Activated CD4-positive, alpha-beta memory T cell treated with anti-CD3 and anti-CD28 coated beads for 36 hours (primary cell): ENCODE data around the gene EXOC2. TPM values are rescaled to one million over a fixed set of nuclear protein-coding genes. Genes with fewer than 3 reads are reported as not detected.
A peak's percentile ranks its signal among the peaks of the same experiment; 100 is the strongest.

Experiments used
- CTCF ChIA-PET: fragments of 350-600 bp; sonication (Branson Sonifier 250); formaldehyde crosslinking; loops from one replicate; lab custom pipeline; 2021; ENCODE audit warnings: antibody characterized with exemption, inconsistent platforms; lab: Charles Lee
- POLR2A ChIA-PET: fragments of 350-600 bp; sonication (Branson Sonifier 250); formaldehyde crosslinking; loops from one replicate; lab custom pipeline; 2021; ENCODE audit warnings: antibody characterized with exemption; lab: Charles Lee
- DNase-seq: peaks from one replicate; pipeline ENCODE4 v3.0.0-alpha.2; 2020
- H3K27ac Mint-ChIP-seq: one replicate; pipeline ENCODE4 v1.8.0; 2021; ENCODE audit warnings: mixed read lengths
- H3K27me3 Mint-ChIP-seq: one replicate; pipeline ENCODE4 v1.8.0; 2021; ENCODE audit warnings: mixed read lengths
- H3K36me3 Mint-ChIP-seq: one replicate; pipeline ENCODE4 v1.8.0; 2021; ENCODE audit warnings: mixed read lengths
- H3K4me1 Mint-ChIP-seq: one replicate; pipeline ENCODE4 v1.8.0; 2021; ENCODE audit warnings: low read depth, mixed read lengths
- H3K4me3 Mint-ChIP-seq: one replicate; pipeline ENCODE4 v1.8.0; 2021; ENCODE audit warnings: mild to moderate bottlenecking, mixed read lengths
- H3K9me3 Mint-ChIP-seq: one replicate; pipeline ENCODE4 v1.8.0; 2021; ENCODE audit warnings: mixed read lengths
- intact Hi-C: fragments of 100-400 bp; cut with micrococcal nuclease; formaldehyde crosslinking; loops from one replicate; pipeline ENCODE4 v1.15.1; 2023
- total RNA-seq, 2 experiments: library from RNA; stranded (reverse); gene quantifications; one replicate each; pipeline ENCODE4 v1.2.3, GENCODE V29; 2021

Gene EXOC2
- total RNA-seq, 2 experiments from 2014 or later = 40.5 to 42.3 TPM

GRCh38 chr6:506508-506907 is 186.4 kb downstream of the EXOC2 start:
- Mint-ChIP-seq H3K4me1 (peaks cover 95% of the 10 kb centered on the region), H3K27me3 (no peaks in the 10 kb centered on the region), H3K27ac (peak overlapping the region; percentile 100), H3K9me3 (no peaks in the 10 kb centered on the region), H3K36me3 (peaks cover 24% of the 10 kb centered on the region), H3K4me3 (peak overlapping the region; percentile 30)
- ChIA-PET CTCF (no interaction called here), POLR2A (no interaction called here)
- intact Hi-C loops = loop anchor here (1.0 to 5.0 kb wide), 6 partner anchors 8 to 281 kb away; partner anchors contain the start of gene DUSP22
- peak; percentile 76 for DNase-seq

- no peaks in the 10 kb centered on the region for H3K9me3 Mint-ChIP-seq
- POLR2A ChIA-PET = interaction anchor here (0.8 to 3.8 kb wide), 2 partner anchors 14 to 113 kb away, joined by 4 to 46 read pairs; partner anchors contain the start of gene IRF4
- CTCF ChIA-PET = interaction anchor here (1.1 kb wide), 1 partner anchor 19 kb away, joined by 3 read pairs; no protein-coding TSS in a partner anchor
- H3K4me3 Mint-ChIP-seq = no peak overlapping the region
- H3K36me3 Mint-ChIP-seq = peaks cover 19% of the 10 kb centered on the region
- no peak for DNase-seq
- peaks cover 90% of the 10 kb centered on the region for H3K4me1 Mint-ChIP-seq
- intact Hi-C loops = loop anchor here (5.0 kb wide), 1 partner anchor 213 kb away; the partner anchor contains the start of gene DUSP22
- H3K27ac Mint-ChIP-seq = peak overlapping the region; percentile 100
- no peaks in the 10 kb centered on the region for H3K27me3 Mint-ChIP-seq
Measured at GRCh38 chr6:505374-505773, 187.6 kb downstream of the EXOC2 start.

GRCh38 chr6:504446-504980 is 188.4 kb downstream of the EXOC2 start:
- peaks cover 88% of the 10 kb centered on the region for H3K4me1 Mint-ChIP-seq
- no peaks in the 10 kb centered on the region for H3K27me3 Mint-ChIP-seq
- no peak overlapping the region for H3K4me3 Mint-ChIP-seq
- DNase-seq = no peak
- ChIA-PET CTCF (interaction anchor here (1.1 kb wide), 1 partner anchor 19 kb away, joined by 3 read pairs; no protein-coding TSS in a partner anchor), POLR2A (interaction anchor here (0.8 to 3.8 kb wide), 2 partner anchors 13 to 112 kb away, joined by 4 to 46 read pairs; partner anchors contain the start of gene IRF4)
- peaks cover 19% of the 10 kb centered on the region for H3K36me3 Mint-ChIP-seq
- H3K27ac Mint-ChIP-seq = peak overlapping the region; percentile 100
- H3K9me3 Mint-ChIP-seq = no peaks in the 10 kb centered on the region
- intact Hi-C loops = no loop called here

GRCh38 chr6:503610-504362 is 189.2 kb downstream of the EXOC2 start:
- Mint-ChIP-seq H3K27me3 (no peaks in the 10 kb centered on the region), H3K36me3 (peaks cover 20% of the 10 kb centered on the region), H3K9me3 (no peaks in the 10 kb centered on the region), H3K4me1 (peaks cover 88% of the 10 kb centered on the region), H3K4me3 (no peak overlapping the region), H3K27ac (peak overlapping the region; percentile 100)
- POLR2A ChIA-PET = interaction anchor here (1.2 to 3.8 kb wide), 7 partner anchors 10 to 111 kb away, joined by 4 to 46 read pairs (median 17); partner anchors contain the start of gene IRF4
- intact Hi-C loops = no loop called here
- CTCF ChIA-PET = no interaction called here
- DNase-seq = no peak

- H3K27ac Mint-ChIP-seq = peak overlapping the region; percentile 100
- no peaks in the 10 kb centered on the region for H3K27me3 Mint-ChIP-seq
- no peaks in the 10 kb centered on the region for H3K9me3 Mint-ChIP-seq
- no peak for DNase-seq
- CTCF ChIA-PET = interaction anchor here (0.6 to 1.6 kb wide), 4 partner anchors 13 to 90 kb away, joined by 3 to 7 read pairs (median 3); no protein-coding TSS in a partner anchor
- intact Hi-C loops = loop anchor here (1.0 kb wide), 4 partner anchors 8 to 111 kb away; partner anchors contain the start of gene IRF4
- H3K36me3 Mint-ChIP-seq = peaks cover 24% of the 10 kb centered on the region
- POLR2A ChIA-PET = interaction anchor here (0.7 to 3.8 kb wide), 19 partner anchors 7 to 110 kb away, joined by 3 to 46 read pairs (median 5); partner anchors contain the start of gene IRF4
- peak overlapping the region; percentile 90 for H3K4me3 Mint-ChIP-seq
- H3K4me1 Mint-ChIP-seq = peaks cover 88% of the 10 kb centered on the region
Measured at GRCh38 chr6:502761-503160, 190.2 kb downstream of the EXOC2 start.

- intact Hi-C loops = loop anchor here (1.0 kb wide), 4 partner anchors 8 to 111 kb away; partner anchors contain the start of gene IRF4
- DNase-seq = peak; percentile 86
- Mint-ChIP-seq H3K4me1 (peaks cover 87% of the 10 kb centered on the region), H3K4me3 (peak overlapping the region; percentile 90), H3K9me3 (no peaks in the 10 kb centered on the region), H3K36me3 (peaks cover 28% of the 10 kb centered on the region), H3K27me3 (no peaks in the 10 kb centered on the region), H3K27ac (peak overlapping the region; percentile 100)
- ChIA-PET CTCF (interaction anchor here (0.6 to 1.6 kb wide), 4 partner anchors 12 to 91 kb away, joined by 3 to 7 read pairs (median 3); no protein-coding TSS in a partner anchor), POLR2A (interaction anchor here (0.7 to 3.8 kb wide), 19 partner anchors 8 to 110 kb away, joined by 3 to 46 read pairs (median 5); partner anchors contain the start of gene IRF4)
Measured at GRCh38 chr6:501891-502601, 190.9 kb downstream of the EXOC2 start.

GRCh38 chr6:499617-500016 is 193.3 kb downstream of the EXOC2 start:
- POLR2A ChIA-PET = interaction anchor here (0.6 to 4.4 kb wide), 21 partner anchors 10 to 668 kb away, joined by 3 to 61 read pairs (median 8); partner anchors contain the start of gene IRF4
- intact Hi-C loops = loop anchor here (1.0 to 2.0 kb wide), 8 partner anchors 8 to 311 kb away; no protein-coding TSS in a partner anchor
- Mint-ChIP-seq H3K36me3 (peaks cover 40% of the 10 kb centered on the region), H3K9me3 (no peaks in the 10 kb centered on the region), H3K4me1 (peaks cover 83% of the 10 kb centered on the region), H3K4me3 (peak overlapping the region; percentile 61), H3K27ac (peak overlapping the region; percentile 93), H3K27me3 (no peaks in the 10 kb centered on the region)
- DNase-seq = peak; percentile 65
- CTCF ChIA-PET = interaction anchor here (0.8 to 1.6 kb wide), 4 partner anchors 15 to 110 kb away, joined by 3 to 7 read pairs (median 3); no protein-coding TSS in a partner anchor

- DNase-seq = peak; percentile 83
- peak overlapping the region; percentile 93 for H3K27ac Mint-ChIP-seq
- CTCF ChIA-PET = interaction anchor here (0.9 to 1.6 kb wide), 4 partner anchors 50 to 101 kb away, joined by 3 to 5 read pairs (median 3); no protein-coding TSS in a partner anchor
- intact Hi-C loops = loop anchor here (1.0 to 2.0 kb wide), 10 partner anchors 7 to 310 kb away; no protein-coding TSS in a partner anchor
- H3K4me3 Mint-ChIP-seq = peak overlapping the region; percentile 61
- H3K9me3 Mint-ChIP-seq = no peaks in the 10 kb centered on the region
- peaks cover 34% of the 10 kb centered on the region for H3K36me3 Mint-ChIP-seq
- POLR2A ChIA-PET = interaction anchor here (0.8 to 4.4 kb wide), 20 partner anchors 10 to 108 kb away, joined by 3 to 61 read pairs (median 9); partner anchors contain the start of gene IRF4
- no peaks in the 10 kb centered on the region for H3K27me3 Mint-ChIP-seq
- H3K4me1 Mint-ChIP-seq = peaks cover 83% of the 10 kb centered on the region
Measured at GRCh38 chr6:498795-499231, 194.1 kb downstream of the EXOC2 start.

- Mint-ChIP-seq H3K9me3 (peaks cover 5% of the 10 kb centered on the region), H3K4me1 (peaks cover 83% of the 10 kb centered on the region), H3K36me3 (peaks cover 36% of the 10 kb centered on the region), H3K4me3 (peak overlapping the region; percentile 62), H3K27ac (peak overlapping the region; percentile 93), H3K27me3 (no peaks in the 10 kb centered on the region)
- intact Hi-C loops = no loop called here
- DNase-seq = no peak
- ChIA-PET CTCF (interaction anchor here (0.9 to 1.8 kb wide), 4 partner anchors 11 to 88 kb away, joined by 3 to 5 read pairs (median 4); no protein-coding TSS in a partner anchor), POLR2A (interaction anchor here (1.1 to 4.4 kb wide), 11 partner anchors 8 to 106 kb away, joined by 3 to 61 read pairs (median 6); partner anchors contain the start of gene IRF4)
Measured at GRCh38 chr6:497258-497657, 195.7 kb downstream of the EXOC2 start.

GRCh38 chr6:496649-497048 is 196.3 kb downstream of the EXOC2 start:
- POLR2A ChIA-PET = interaction anchor here (1.2 to 4.4 kb wide), 5 partner anchors 12 to 99 kb away, joined by 4 to 61 read pairs (median 5); no protein-coding TSS in a partner anchor
- CTCF ChIA-PET = interaction anchor here (0.9 to 1.8 kb wide), 3 partner anchors 10 to 87 kb away, joined by 3 to 5 read pairs (median 3); no protein-coding TSS in a partner anchor
- peaks cover 41% of the 10 kb centered on the region for H3K36me3 Mint-ChIP-seq
- H3K27me3 Mint-ChIP-seq = no peaks in the 10 kb centered on the region
- peak overlapping the region; percentile 93 for H3K27ac Mint-ChIP-seq
- peaks cover 9% of the 10 kb centered on the region for H3K9me3 Mint-ChIP-seq
- peaks cover 86% of the 10 kb centered on the region for H3K4me1 Mint-ChIP-seq
- DNase-seq = no peak
- intact Hi-C loops = no loop called here
- H3K4me3 Mint-ChIP-seq = no peak overlapping the region
